Neural progenitor cell (in vitro differentiated cells): ENCODE measurements around the gene ST8SIA5.

Experiments used
- CTCF ChIP-seq: fragments of 200-600 bp; sonication (generic); IDR thresholded peaks from 2 replicates; pipeline ENCODE4 v1.5.1; 2017; ENCODE audit warnings: antibody characterized with exemption, mild to moderate bottlenecking
- EZH2 ChIP-seq: fragments of 200-600 bp; sonication (generic); IDR thresholded peaks from 2 replicates; pipeline ENCODE4 v1.6.1; 2017; ENCODE audit warnings: antibody characterized with exemption, mild to moderate bottlenecking, moderate library complexity
- EZH2phosphoT487 ChIP-seq: fragments of 200-600 bp; sonication (generic); IDR thresholded peaks from 2 replicates; pipeline ENCODE4 v1.6.1; 2017; ENCODE audit warnings: antibody characterized with exemption

DNA sequence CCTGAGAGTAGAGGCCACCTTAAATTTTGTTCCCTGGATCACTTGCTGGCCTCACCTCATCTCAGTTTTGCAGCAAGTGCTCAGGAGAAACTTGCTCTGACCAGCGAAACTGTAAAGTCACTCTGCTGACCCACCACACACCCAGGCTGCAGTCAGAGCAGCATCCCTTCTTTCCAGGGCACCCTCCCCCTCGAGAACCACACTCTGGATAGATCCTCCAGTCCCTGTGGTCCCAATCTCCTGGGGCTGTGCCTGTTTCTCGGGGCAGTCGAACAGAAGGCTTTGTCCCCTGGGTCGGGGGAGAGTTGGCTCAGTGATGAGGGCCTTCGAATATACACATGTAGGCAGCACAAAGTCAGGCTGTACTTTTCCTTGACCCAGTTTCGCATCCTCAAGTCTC lies 18.4 kb downstream of the ST8SIA5 start:
- TF ChIP-seq CTCF, result no peak
- no peak for TF ChIP-seq EZH2
- no peak for TF ChIP-seq EZH2phosphoT487
